HG03097 (cell line): ENCODE results near the gene HEBP1.

ENCODE experiments used
- ATAC-seq: cut with Tn5 transposase; IDR thresholded peaks from one replicate; pipeline ENCODE4 v1.9.1; 2021; ENCODE audit not compliant: unreplicated experiment, low FRiP score

Gene HEBP1

GRCh38 chr12:12992418-12993130 is 7.5 kb downstream of the HEBP1 start:
- peak; percentile 63 for ATAC-seq

DNA sequence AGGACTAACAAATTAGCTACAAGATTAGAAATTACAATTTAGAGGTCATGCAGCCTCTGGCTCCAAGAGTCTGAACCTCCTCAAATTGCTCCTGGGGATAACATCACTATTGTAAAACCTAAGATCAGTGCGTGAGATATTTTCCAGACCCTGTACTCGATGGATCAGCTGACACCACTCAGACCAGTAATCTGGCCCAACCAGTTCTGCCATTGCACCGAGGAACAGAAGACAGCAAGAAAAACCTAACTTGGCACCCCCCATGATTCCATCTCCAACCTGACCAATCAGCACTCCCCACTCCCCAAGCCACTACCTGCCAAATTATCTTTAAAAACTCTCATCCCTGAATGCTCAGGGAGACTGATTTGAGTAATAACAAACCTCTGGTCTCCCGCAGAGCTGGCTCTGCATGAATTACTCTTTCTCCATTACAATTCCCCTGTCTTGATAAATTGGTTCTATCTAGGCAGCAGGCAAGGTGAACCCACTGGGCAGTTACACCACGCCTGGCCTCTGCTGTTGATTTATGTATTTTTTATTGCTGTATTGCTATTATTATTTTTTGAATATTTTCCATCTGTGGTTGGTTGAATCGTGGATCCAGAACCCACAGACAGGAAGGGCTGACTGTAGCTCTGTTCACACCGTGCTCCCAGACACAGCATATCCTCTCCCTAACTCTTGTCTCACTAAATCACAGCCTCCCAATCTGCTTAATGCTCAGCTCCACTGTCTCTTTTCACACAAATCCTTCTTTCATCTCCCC is 9.2 kb downstream of the HEBP1 start:
- no peak for ATAC-seq

DNA sequence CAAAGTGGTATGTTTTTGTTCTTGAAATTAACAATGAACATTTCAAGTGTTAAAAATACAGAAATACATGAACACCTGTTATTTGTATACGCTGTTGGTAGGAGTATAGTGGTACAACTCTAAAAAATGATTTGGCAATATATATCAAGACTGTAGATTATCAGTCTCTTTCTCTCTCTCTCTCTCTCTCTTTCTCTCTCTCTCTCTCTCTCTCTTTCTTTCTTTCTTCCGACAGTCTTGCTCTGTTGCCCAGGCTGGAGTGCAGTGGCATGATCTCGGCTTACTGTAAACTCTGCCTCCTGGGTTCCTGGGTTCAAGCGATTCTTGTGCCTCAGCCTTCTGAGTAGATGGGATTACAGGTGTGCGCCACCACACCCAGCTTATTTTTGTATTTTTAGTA is 12.6 kb downstream of the HEBP1 start:
- no peak for ATAC-seq

GRCh38 chr12:12986775-12987331 is 13.2 kb downstream of the HEBP1 start:
- ATAC-seq = no peak

DNA sequence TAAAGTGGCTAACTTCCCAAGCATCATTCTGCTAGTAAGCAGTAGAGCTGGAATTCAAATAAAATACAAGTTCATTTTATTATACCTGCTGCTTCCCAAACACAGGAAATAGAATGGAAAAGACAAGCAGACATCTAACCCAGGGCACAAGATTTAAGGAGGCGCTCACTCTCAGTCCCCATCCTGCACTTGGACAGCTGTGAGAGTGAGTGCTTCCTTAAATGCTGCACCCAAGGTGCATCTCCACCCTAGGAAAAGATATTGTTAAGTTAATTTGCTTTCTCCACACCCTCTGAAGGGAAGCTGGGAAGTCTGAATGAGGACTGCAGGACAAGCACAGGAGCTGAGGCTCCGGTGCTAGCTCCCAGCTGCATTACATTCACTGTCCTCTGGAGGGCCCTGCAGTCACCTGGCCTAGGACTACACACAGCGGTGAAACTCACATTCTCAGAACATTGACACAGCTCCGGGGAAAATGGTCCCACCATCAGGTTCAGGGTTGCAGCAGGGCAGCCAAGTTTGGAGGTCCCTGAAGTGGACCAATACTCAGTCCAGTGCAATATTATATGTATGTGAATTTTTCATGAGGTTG is 14.2 kb downstream of the HEBP1 start:
- ATAC-seq = no peak

DNA sequence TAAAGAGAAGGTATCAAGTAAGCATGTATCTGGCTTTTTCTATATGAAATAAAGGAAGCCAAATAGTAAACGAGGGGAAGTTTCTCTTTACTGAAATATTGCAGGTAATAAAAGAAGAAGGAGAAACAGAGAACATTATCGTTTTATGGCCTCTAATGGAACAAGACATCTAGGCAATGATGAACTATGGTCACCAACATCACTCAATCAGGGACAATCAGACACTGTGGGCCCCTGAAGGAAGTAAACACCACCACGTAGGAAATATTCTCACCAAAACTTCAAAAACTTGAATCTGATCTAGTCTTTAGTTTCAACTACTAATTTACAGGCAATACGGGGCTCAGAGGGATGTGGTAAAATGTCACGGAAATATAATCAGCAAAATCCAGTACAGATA is 15.9 kb downstream of the HEBP1 start:
- no peak for ATAC-seq

GRCh38 chr12:12983420-12984035 is 16.5 kb downstream of the HEBP1 start:
- ATAC-seq = no peak

GRCh38 chr12:12982331-12982730 is 17.7 kb downstream of the HEBP1 start:
- ATAC-seq = no peak

GRCh38 chr12:12979731-12980259 is 20.3 kb downstream of the HEBP1 start:
- ATAC-seq = no peak

GRCh38 chr12:12979126-12979525 is 20.9 kb downstream of the HEBP1 start:
- ATAC-seq = no peak

- no peak for ATAC-seq
These were observed 22.8 kb downstream of the HEBP1 start for GRCh38 chr12:12977231-12977630.

DNA sequence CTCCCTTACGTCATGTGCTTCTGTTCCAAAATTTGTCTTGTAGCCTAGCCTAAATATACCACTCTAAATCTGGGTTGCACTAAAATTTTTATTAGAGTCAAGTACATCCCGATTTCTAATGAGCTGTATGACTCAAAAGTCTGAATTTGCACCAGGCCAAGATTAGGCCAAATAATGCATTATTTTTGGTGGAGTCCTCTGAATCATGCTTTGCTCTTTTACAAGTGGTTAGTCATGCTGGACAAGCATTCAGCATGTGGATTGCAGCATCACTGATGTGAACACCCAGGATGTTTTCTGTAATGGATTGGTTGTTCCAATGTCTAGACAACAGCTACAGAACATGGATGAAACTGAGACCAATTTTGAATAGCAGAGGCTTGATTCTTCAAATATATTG is 23.7 kb downstream of the HEBP1 start:
- no peak for ATAC-seq

DNA sequence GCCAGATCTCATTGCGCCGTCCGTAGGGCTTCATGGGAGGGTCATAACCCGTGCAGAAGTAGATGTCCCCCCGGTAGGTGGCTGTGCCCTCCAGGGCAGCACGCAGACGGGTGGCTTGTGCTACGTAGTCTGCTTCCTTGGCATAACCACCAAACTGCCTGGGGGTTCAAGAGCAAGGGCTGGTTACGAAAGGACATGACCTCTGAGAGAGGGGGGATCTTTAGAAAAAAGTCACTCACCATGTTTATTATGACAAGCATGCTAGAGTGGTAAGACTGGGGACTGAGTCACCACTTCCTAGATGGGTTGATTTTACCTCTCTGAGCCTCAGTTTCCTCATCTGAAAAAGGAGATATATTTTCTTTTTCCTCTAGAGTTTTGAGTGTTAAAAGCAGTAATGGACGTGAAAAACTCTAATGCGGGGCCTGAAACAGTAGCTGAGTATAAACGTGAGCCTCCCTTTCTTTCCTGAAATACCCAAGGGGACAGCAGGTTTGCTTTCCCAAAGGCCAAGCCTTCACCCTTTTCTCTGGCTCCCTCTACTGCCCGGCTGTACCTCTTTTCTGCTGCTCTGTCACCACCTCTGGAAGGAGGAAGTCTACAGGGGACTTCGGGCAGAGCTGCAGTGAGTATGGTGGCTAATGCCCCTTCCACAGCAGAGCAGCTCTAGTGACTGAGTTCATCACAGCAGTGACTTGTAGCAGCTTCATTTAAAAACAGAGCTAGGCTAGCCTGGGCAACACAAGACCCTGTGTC is 24.6 kb downstream of the HEBP1 start:
- ATAC-seq = no peak

- no peak for ATAC-seq
These were observed 25.9 kb downstream of the HEBP1 start for GRCh38 chr12:12974211-12974610.

GRCh38 chr12:12973019-12973418 is 27.0 kb downstream of the HEBP1 start:
- no peak for ATAC-seq

DNA sequence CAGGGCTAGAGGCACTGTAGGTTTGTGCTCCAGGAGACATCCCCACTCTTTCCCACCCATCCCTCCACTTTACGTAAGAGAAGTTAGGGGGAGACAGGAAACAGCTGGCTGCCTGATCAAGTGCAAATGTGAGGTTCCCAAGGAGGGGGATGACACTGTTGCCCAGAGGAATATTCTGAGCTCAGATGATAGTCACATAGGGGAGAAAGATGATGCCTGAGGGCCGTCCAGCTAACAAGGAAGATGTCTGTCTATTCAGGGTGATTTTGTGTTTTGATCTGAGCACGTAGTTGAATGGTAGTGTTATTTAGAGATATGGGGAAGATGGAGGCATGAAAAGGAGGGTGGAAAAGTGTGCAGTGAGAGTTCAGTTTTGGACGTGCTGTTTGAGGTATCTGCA is 34.2 kb downstream of the HEBP1 start:
- ATAC-seq = no peak

DNA sequence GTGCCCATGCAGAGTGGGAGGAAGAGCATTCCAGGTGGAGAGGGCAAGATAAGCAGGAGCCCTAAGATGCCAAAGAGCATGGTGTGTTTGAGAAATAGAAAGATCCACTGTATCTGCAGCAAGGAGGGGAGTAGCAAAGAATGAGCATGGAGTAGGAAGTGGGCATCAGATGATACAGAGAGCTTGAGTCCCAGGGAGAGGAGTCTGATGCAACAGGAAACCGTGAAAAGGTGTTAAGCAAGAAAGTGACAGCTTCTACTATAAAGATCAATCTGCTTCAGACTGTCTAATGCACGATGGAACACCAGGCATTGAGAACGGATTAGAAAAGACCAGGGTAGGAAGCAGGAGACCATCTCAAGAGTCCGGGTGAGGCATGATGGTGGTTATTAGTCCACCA is 35.8 kb downstream of the HEBP1 start:
- ATAC-seq = no peak

DNA sequence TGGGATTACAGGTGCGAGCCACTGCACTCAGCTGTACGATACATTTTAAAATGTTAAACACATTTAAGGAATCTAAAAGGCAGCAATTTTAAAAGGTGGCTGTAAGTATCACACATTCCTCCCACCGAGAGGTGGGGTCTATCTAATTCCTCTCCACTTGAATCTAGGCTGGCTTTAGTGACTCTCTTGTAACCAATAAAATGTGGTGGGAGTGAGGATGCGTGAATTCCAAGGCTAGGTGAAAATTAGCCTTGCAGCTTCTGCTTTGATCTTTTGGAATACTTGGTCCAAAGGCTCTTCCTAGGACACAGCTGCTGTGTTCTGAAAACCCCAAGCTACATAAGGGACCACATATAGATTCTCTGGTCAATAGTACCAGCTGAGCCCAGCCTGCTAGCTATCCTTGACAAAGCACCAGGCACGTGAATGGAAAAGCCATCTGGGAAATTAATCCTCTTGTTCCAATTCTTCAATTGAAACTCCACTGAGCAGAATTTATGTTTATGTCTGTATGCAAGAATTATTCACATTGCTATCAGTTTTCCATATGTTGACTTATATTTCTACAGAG is 39.3 kb downstream of the HEBP1 start:
- ATAC-seq = no peak

DNA sequence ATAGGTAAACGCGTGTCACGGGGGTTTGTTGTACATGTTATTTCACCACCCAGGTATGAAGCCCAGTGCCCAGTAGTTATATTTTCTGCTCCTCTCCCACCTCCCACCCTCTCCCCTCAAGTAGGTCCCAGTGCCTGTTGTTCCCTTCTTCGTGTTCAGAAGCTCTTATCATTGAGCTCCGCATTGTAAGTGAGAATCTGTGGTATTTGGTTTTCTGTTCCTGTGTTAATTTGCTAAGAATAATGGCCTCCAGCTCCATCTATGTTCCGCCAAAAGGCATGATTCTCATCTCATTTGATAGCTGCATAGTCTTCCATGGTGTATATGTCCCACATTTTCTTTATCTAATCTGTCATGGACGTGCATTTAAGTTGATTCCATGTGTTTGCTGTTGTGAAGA is 41.2 kb downstream of the HEBP1 start:
- ATAC-seq = no peak
